Measurements from ENCODE around the gene ACER3.
"Not testable (repeated sequence)": the region's sequence is repeated elsewhere in the genome, so short reads cannot be mapped to it uniquely, and the experiment has no call there.

ACER3 gene

GRCh38 chr11:76919467-76919866 lies 58.7 kb downstream of the ACER3 start:
- DNase-seq = no peak

- DNase-seq = peak in 51 of 56 donors; percentile 4 to 83 (median 50)
Observed at GRCh38 chr11:76919887-76920746, 59.4 kb downstream of the ACER3 start.

DNA sequence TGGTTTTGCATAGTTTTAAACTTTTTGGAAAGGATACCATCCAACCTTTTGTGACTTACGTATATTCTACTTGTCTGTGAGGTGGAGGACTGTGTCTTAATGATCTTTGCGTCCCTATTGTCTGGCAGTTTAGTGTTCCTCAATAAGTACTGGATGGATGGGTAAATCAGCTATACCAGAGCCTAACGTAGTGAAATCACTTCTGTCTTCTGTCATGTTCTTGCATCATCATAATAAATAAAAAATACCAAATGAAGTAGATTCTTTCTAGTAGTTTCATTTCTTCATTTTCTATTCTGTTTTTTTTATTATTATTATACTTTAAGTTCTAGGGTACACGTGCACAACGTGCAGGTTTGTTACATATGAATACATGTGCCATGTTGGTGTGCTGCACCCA lies 66.4 kb downstream of the ACER3 start:
- no peak for DNase-seq

DNA sequence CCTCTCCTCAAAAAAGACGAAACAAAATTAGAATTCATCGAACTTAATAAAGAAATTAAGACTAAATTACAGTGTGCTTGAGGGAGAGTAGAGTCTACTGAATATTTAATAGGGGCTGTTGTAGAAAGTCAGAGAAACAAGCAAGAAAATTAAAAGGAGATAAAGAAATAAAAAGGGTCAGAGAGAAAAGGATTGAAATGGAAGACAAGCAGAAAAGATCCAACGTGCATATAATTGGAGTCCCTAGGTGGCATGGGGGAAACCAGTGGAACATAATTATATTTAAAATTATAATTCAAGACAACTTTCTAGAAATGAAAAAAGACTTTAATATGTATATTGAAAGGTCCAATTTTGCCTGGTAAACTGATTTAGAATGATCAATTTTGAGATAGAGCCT lies 74.3 kb downstream of the ACER3 start:
- DNase-seq = no peak

DNA sequence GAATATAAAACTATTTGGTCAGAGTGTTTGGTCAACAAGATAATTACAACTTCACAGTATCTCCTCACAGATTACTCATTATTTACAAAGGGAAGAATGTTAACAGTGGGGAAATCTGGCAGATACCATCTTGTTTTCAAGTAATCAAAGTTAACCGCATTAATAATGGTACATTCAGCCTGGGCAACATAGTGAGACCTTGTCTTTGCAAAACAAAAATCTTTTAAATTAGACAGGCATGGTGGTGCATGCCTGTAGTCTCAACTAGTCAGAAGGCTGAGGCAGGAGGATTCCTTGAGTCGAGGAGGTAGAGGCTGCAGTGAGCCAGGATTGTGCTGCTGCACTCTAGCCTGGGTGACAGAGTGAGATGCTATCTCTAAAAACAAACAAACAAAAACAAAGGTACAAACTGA lies 78.5 kb downstream of the ACER3 start:
- DNase-seq = no peak

DNA sequence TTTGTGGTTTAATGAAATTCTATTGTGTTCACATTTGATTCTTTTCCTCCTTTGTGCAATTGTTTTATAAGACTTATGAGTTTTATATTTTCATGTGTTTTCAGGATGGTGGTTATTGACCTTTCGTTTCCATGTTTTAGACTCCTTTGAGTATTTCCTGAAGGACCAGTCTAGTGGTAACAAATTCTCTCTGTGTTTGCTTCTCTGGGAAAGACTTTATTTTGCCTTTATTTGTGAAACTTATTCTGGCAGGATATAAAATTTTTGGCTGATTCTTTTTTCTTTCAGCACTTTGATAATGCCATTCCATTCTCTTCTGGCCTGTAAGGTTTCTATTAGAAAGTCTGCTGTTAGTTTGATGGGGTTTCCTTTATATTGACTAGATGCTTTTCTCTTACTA lies 83.5 kb downstream of the ACER3 start:
- DNase-seq = no peak

- no peak for DNase-seq
Observed at GRCh38 chr11:76946223-76946622, 85.5 kb downstream of the ACER3 start.

DNA sequence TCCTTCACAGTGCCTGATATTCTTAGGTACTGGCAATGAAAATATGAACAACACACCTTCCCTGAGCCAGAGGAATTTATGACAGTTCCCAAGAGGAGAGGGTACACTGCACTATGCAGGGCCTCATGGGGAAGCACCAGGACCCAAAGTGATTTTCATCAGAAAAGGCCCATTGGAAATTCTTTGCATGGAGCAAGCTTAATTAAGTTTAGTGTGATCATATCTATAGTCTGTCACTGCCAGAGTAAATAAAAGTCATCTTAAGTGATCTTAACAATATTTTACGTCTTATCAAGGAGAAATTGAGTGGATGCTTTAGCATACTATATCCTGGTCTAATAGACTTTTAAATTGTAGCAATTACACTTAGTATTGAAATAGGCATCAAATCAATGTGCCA lies 86.5 kb downstream of the ACER3 start:
- no peak for DNase-seq

DNA sequence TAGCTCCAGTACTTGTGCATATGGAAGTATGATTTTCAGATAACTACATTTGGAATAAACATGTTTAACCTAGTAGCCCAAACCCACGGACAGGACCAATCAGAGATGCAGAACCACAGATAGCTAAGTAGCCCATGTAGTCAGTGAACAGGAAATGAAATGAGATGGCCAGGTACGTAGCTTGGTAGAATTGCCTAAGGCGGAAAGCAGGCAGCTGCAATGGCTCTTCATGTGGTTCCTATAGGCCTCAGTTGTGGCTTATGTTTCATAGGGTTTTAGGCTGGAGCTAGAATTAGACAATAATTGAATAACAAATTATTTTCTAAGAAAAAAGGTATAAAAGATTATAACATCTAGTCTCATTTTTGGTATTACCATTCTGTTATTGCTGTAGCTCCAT lies 87.1 kb downstream of the ACER3 start:
- no peak for DNase-seq

DNA sequence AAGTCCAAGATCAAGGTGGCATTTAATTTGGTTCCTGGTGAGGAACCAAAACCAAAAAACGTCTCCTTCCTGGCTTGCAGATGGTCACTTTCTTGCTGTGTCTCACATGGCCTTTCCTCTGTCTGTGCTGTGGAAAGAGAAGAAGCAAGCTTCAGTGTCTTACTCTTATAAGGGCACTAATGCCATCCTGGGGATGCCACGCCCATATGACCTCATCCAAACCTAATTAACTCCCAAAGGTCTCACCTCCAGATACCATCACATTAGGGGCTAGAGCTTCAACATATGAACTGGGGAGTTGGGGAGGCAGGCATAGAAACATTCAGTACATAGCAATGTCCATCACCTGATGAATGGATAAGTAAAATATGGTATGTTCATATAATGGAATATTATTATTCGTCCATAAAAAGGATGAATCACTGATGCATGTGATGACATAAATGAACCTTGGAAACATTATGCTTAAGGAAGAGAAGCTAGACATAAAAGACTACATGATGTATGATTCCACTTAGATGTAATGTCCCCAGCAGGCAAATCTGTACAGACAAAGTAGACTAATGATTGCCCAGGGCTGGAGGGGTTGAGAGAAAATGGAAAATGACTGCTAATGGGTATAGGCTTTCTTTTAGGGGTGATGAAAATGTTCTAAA lies 94.9 kb downstream of the ACER3 start:
- no peak for DNase-seq

DNA sequence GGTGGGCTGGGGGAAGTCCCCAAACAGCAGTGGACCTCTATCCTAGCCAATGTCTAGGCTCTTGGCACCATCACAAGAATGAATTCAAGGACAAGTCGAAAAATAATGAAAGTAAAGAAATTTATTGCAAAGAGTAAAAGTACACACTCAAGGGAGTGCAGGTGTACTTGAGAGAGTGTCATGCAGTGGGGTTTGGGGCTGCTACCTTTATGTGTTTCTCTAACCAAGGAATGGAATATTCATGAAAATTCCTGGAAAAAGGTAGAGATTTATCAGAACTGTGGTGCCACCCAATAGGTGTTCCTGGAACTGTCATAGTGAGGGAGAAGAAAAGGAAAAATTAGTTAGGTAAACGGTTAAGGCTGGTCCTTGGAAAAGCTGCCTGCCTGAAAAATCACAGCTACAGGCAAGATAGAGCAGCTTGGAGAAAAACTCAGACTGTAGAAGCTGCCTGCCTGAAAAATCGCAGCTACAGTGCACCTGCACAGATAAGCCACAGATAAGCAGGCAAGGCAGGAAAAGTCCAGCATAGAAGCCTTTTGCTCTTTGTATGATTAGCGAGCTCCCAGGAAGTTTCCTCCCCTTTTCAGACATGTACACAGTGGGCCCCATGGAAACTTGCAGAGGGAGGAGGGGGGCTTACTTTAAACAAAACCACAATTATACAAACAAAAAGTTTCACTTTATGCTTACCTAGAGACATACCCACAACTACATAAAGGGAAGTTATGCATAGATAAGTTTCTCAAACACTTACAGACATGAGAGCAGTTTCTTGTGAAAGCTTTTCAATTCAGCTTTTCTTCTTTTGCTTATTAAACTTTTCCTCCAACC lies 102.1 kb downstream of the ACER3 start:
- DNase-seq = no peak

DNA sequence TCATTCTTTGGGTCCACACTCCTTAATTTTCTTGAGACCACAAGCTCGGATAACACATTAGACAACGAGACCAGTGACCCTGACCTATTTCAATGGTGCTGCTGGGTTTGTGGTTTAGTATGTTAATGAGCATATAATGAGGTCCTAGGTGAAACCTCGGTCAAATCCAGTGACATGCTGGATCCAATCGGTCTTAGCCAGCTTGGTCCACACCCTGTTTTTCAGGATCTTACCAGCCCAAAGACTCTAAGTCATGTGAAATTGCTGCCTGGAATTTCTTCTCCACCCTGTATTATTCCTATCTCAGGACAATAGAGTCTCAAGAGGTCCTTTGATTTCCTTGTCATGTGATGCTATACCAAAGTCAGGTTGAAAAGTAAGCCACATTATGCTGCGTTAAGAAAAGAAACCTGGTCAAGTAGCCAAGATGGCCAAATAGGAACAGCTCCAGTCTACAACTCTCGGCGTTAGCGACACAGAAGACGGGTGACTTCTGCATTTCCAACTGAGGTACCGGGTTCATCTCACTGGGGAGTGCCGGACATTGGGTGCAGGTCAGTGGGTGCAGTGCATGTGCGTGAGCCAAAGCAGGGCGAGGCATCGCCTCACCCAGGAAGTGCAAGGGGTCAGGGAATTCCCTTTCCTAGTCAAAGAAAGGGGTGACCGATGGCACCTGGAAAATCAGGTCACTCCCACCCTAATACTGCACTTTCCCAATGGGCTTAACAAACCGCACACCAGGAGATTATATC lies 102.9 kb downstream of the ACER3 start:
- not testable (repeated sequence) for DNase-seq

DNA sequence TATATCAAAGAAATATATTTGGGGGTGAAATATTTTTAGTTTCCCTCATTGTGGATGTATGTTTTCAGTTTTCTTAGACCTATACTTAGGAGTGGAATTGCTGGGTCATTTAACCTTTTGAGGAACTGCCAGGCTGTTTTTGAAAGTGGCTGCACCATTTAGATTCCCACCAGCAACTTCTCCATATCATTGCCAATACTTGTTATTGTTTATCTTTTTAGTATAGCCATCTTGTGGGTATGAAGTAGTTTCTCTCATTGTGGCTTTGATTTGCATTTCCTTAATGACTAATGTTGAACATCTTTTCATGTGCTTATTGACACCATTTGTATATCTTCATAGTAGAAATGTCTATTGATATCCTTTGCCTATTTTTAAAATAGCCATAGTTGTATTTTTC lies 111.3 kb downstream of the ACER3 start:
- DNase-seq = no peak

GRCh38 chr11:76974179-76974891 lies 113.6 kb downstream of the ACER3 start:
- no peak for DNase-seq

DNA sequence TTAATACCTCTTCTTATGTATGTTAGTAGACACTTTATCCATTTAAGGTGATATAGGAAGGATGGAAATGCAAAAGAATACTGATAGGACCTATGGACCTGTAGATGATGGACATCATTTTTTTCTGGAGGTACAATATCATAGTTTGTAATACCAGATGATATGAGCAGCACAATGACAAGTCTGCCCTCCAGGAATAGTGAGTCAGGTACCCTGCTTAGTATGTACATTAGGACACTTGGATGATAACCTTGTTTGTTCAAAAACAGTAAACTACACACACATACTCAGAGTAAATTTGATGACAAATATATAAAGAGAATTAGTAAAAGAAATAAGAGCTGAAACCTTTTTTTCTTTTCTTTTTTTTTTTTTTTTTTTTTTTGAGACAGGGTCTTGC lies 114.8 kb downstream of the ACER3 start:
- DNase-seq = no peak

- DNase-seq = no peak
Observed at GRCh38 chr11:76977791-76978190, 117.1 kb downstream of the ACER3 start.

DNA sequence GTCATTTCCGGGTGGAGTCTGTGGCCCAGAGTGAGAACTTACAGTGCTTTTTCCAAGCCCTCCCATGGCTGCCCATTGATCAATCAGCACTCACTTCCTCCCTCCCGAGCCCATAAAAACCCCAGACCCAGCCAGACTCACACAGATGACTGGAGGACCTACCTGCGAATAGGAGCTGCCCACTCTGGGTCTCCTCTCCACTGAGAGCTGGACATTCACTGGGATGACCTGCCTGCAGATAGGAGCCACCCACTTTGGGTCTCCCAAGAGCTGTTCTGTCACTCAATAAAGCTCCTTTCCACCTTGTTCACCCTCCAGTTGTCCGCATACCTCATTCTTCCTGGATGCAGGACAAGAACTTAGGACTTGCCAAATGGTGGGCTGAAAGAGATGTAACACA lies 117.5 kb downstream of the ACER3 start:
- DNase-seq = no peak

DNA sequence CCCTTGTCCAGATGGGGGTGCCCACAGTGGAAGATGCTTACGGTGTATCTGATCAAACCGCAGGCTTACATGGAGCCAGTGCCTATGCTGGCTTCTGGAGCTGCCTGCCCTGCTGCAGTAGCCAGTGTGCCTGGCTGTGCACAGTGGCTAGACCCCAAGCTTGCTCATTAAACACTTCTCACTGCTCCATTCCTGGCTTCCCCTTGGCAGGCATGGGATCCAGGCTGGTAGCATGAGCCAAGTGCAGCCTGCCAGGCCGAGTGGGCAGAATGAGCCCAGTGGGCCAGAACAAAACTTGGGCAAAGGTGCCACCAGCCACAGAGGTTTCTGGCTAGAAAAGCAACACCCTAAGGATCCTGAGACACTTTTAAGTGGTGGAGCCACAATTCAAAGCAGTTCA lies 118.1 kb downstream of the ACER3 start:
- peak in 25 of 56 donors; percentile 1 to 62 (median 26) for DNase-seq

GRCh38 chr11:76980196-76980595 lies 119.5 kb downstream of the ACER3 start:
- DNase-seq = no peak

GRCh38 chr11:76984743-76985142 lies 124.0 kb downstream of the ACER3 start:
- DNase-seq = no peak

DNA sequence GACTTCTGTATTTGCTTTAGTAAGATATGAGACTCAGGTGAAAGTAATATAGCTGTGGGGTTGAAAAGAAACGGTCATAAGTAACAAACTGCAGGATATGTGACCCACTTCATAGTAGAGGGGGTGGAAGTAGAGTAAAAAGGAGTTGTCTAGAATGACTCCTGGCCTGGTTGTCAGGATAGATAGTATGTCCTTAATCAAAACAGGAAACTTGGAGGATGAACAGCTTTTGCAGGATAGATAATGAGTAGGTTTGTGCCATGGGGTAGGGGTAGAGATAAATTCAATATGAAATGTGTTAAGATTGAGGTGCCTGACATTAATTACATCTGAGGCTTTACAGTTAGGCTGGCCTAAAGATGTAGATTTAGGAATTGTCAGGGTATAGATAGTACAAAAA lies 126.5 kb downstream of the ACER3 start:
- no peak for DNase-seq

Data from nucleus accumbens (tissue), 56 donors.